Activated CD4-positive, alpha-beta T cell treated with anti-CD3 and anti-CD28 coated beads for 1 hour (primary cell): ENCODE data around the gene COL6A3.

Experiments used
- DNase-seq: peaks from one replicate; pipeline ENCODE4 v3.0.0-alpha.2; 2020

Gene COL6A3

DNA sequence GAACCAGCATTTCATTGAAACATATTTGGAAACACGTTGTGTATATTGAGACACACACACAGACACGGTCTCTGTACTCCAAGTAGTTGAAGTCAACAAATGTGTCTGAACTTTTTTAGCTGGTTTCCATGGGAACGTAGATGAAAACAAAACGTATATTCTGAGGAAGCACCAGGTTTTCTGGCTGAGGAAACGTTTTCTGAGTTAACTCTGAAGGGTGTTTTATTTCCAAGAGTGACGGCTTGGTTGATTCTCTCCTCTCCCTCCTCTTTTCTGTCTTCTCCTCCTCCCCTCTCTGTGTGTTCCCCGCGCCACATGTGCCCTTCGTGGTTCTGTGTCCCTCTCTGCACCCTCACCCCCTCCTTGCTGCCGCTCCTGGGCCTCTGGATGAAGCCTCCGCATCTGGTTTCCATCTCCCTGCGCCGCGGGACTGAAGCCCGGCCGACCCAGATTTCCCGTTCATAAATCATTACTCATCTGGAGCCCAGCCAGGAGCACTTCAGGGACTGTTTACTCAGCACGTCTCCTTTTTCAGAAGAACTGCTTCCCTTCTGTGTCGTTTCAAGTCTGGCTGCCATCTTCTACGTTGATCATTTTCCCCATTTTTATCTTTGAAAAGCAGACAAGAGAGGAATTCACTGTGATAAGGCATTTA, 122.7 kb downstream of the COL6A3 start:
- DNase-seq, result no peak

DNA sequence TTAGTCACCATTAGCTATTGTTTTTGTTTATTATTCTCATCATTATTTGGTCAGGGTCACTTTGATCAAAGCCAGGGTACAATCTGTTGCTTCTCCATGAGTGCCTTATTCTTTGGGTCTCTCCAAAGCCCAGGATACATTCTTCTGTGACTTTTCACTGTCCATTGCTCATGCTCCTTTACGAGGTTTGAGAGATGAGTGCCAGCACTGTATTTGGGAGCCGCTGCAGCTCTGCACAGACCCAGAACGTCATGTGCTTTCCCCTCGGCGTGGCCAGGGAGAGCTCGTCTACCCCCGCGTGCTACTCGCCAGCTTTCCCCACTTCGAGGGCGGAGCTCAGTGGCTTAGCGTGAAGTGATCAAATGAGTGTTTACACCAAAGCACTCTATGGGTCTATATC, 123.7 kb downstream of the COL6A3 start:
- DNase-seq, result no peak

DNA sequence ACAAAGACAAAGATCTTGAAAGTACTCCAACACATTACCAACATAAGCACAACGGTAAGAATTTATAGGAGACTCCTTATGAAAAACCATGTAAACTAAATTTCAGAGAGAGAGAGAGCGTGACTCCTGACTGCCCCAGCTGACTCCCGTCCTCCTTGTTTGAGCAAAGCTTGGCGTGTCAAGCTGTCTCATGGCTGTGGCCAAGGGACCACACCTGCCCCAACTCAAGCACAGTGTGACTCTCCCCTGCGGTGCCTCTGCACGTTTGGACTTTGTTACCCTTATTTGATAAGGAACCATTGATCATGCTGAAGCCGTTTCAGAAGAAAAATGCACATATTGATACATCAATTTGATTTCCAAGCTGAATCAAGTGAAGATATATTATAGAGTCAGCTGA, 124.8 kb downstream of the COL6A3 start:
- no peak for DNase-seq

DNA sequence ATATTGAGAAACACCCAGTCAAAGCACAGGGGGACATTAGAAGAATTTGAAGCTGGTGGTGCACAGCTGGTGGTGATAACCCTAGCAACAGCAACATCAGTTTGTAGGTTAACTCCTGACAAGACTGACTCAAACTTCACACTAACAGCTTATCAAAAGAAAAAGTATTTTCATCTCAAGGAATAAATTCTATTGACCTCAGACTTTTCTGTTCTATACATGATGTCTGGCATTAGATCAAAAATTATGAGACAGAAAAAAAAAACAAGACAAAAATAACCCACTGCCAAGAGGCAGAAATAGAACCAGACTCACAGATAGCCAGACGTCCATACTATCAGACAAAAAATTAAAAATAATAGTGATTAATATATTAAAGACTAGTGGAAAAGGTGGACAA, 126.1 kb downstream of the COL6A3 start:
- DNase-seq, result no peak

DNA sequence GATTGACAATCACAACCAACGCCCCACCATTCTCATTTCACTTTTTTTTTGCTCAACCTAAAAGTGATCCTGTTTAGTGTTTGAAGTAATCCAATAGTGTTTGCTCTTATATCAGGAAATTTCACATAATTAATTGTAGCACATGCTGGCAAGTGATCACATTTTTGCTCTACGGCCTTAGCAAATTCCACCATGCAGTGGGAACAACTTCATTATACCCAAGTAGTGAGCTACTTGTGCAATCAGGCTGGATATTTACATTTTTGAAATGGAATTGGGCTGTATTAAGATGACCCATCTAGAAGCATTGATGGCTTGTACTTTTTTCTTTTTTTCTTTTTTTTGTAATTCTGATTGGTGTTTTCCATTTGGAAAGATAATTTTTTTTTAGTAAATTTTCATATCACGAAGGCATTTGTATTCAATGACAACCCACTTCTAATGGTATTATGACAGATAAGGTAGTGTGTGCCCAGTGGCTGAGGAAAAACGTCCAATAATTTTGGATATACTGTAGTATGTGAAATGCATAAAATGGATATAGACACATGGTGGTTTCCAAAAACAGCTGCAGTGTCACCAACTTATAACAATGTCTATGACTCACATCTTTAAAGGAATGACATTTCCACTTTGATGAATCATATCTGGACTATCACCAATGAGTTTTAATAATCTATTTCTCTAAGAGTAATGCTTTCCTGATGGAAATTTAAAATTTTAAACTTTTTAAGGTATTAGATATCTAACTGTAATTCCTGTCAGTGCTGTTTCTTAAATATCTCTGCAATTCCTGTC, 130.6 kb downstream of the COL6A3 start:
- no peak for DNase-seq

DNA sequence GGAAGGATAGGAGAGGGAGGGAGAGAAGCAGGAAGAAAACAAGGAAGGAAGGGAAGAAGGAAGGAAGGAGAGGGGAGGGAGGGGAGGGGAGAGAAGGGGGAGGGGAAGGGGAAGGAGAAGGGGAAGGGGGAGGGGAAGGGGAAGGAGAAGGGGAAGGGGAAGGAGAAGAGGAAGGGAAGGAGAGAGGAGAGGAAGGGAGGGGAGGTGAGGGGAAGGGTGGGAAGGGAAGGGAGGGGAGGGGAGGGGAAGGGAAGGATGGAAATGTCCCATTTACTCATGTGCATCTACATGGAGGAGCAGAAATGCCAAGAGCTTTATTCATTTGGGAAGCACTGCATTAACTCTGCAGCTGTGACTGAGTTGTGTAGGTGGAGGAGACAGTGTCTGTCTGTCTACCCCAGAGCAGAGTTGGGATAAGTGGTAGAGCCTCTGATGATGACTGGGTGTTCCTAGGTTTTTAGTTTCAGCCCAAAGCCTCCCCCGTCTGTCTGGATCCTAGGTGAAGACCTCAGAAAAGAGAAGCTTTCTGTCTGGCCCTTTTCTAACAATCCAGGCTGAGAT, 131.3 kb downstream of the COL6A3 start:
- no peak for DNase-seq

DNA sequence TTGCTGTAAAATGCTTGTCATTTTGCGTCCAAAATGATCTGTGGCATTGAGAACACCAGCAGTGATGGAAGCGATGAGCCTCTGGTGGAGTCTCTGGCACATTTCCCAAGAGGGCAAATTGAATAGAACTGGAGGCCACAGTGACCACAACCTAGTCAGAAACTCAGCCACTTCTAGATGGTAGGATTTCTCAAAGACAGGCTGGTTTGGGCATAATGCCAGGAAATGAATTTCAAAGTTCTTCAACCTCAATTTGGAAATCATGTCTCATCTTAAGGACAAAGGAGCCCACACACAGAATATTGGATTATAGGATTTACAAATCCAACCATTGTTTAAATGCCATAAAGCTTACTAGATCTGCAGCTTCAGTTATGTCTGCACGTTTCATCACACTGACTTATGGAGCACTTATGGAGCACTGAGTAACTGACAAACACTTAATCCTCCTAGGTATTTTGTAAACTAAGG, 132.1 kb downstream of the COL6A3 start:
- DNase-seq, result no peak

DNA sequence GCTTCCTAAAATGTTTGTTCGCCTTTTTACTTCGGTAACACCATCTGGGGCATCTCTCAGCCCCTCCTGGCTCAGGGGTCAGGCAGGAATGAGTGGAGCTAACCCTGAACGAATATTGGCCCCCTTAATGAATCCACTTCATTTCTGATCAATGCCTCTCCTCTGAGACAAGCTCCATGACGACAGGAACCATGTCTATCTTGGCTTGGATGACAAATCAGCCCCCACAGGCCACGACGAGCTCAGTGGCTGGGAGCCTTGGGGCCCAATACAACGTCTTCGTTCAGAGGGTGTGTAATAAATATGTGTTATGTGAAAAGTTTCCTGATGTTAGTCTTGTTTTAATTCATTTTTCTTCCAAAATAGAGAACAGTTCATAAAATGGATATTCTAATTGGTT, 133.0 kb downstream of the COL6A3 start:
- no peak for DNase-seq

DNA sequence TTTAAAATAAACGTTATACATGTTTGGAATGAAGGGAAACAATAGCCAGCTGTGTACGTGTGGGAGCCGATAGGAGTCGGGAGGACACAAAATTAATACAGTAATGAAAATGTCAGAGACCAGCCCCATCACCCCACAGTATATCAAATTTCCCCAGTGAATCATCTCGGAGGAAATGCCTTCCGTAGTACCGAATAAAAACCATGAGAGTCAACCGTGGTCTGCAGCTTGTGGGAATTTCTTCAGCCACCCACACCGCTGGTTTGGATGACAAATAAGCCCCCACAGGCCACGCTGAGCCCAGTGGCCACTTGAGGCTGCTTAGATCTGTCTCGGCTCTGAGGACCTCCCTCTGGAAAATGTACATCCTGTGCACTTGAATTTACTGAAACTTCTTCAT, 133.7 kb downstream of the COL6A3 start:
- DNase-seq, result no peak

DNA sequence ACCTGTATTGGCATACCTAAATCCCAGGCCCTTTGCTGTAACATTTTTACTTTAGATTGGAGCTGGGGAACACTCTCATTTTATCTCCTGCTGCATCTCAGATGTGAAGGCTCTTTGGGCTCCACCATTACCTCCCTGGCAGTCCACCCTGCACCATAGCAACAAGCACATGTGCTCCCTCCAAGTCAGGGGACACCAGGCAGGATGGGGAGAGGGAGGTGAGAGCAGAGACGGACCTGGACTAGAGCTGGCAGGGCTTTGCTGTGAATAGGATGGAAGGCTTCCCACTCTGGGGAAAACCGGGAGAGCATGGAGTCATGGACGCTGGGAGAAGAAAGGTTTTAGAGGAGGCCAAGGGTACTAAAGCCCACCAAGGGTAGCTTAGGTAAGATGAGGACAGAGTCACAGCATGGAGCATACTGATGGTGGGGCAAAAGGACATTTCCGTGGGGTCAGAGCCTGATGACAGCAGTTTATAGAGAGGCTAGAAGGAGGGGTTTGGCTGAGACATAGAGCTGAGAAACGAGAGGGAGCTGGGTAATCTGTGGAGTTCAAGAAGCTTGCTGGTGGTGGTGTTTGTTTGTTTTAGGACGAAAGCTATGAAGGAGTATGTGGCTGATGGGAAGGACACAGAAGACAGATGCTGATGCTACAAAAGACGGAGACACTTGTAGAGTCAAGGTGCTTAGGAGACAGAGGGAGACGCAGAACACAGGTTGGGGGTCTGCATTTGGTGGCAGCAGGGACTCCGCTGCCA, 134.8 kb downstream of the COL6A3 start:
- DNase-seq, result no peak

DNA sequence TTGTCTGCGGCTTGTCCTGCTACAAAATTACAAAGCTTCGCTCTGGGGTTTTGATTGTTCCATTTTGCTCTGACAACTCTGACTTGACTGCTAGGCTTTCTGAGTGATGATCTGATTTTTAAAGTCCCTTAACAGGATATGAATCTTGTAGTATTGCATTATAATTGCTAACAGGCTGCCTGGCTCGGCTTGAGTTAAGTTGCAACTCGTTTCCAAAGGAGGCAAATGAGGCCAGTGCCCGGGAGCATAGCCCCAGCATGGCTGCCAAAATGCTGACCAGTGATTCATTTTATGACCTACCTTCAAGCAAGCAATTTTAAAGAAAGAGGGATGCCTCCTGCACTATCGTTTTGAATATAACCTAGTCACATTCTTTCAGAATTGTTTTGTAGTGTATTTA, 135.4 kb downstream of the COL6A3 start:
- DNase-seq, result no peak

DNA sequence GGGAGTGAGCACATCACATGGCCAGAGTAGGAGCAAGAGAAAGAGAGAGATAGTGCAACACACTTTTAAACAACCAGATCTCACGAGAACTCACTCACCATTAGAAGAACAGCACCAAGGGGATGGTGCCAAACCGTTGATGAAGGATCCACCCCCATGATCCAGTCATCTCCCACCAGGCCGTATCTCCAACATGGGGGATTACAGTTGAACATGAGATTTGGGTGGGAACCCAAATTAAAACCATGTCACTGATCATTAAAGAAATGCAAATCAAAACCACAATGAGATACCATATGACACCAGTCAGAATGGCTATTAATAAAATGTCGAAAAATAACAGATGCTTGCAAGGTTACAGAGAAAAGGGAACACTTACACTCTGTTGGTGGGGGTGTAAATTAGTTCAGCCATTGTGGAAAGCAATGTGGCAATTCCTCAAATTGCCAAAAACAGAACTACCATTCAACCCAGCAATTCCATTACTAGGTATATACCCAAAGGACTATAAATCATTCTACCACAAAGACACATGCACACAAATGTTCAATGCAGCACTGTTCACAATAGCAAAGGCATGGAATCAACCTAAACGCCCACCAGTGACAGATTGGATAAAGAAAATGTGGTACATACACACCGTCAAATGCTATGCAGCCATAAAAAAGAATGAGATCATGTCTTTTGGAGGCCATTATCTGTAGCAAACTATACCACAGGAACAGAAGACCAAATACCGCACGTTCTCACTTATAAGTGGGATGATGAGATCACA, 137.1 kb downstream of the COL6A3 start:
- DNase-seq, result no peak
